IPS-NIHi7 (cell line): ENCODE results near the gene ATP6V1D.
"Not testable (repeated sequence)": the region's sequence is repeated elsewhere in the genome, so short reads cannot be mapped to it uniquely, and the experiment has no call there.

Experiments used
- DNase-seq: peaks from one replicate; pipeline ENCODE4 v3.0.0; 2012; ENCODE audit warnings: mixed read lengths; ENCODE audit errors: extremely low spot score

The ATP6V1D gene

GRCh38 chr14:67359775-67360469 is at the start of gene ATP6V1D, which contains the start of gene EIF2S1:
Gene ATP6V1D, minus strand, starts transcription at chr14:67359804. Its CDS starts 106 bp downstream, at chr14:67359698.
Gene EIF2S1, plus strand, starts transcription at chr14:67360328. Its CDS starts 4,440 bp downstream, at chr14:67364768.
- DNase-seq: peak; percentile 98

- DNase-seq: not testable (repeated sequence)
Observed at GRCh38 chr14:67408122-67408801, 48.7 kb upstream of the ATP6V1D start.

GRCh38 chr14:67405771-67406170 is 46.2 kb upstream of the ATP6V1D start:
- DNase-seq: no peak

- no peak for DNase-seq
Observed at GRCh38 chr14:67400434-67400833, 40.8 kb upstream of the ATP6V1D start.

GRCh38 chr14:67397536-67397935 is 37.9 kb upstream of the ATP6V1D start:
- DNase-seq: no peak

GRCh38 chr14:67396381-67396970 is 36.9 kb upstream of the ATP6V1D start:
- DNase-seq: no peak

- no peak for DNase-seq
Observed at GRCh38 chr14:67395876-67396189, 36.2 kb upstream of the ATP6V1D start.

GRCh38 chr14:67395086-67395875 is 35.7 kb upstream of the ATP6V1D start:
- no peak for DNase-seq

- no peak for DNase-seq
Observed at GRCh38 chr14:67393689-67394088, 34.1 kb upstream of the ATP6V1D start.

- no peak for DNase-seq
Observed at GRCh38 chr14:67392800-67393199, 33.2 kb upstream of the ATP6V1D start.

GRCh38 chr14:67392123-67392522 is 32.5 kb upstream of the ATP6V1D start:
- no peak for DNase-seq

GRCh38 chr14:67391268-67391667 is 31.7 kb upstream of the ATP6V1D start:
- no peak for DNase-seq

GRCh38 chr14:67389811-67390534 is 30.4 kb upstream of the ATP6V1D start:
- no peak for DNase-seq

- DNase-seq: no peak
Observed at GRCh38 chr14:67389275-67389674, 29.7 kb upstream of the ATP6V1D start.

GRCh38 chr14:67387195-67387594 is 27.6 kb upstream of the ATP6V1D start:
- no peak for DNase-seq

- DNase-seq: no peak
Observed at GRCh38 chr14:67385618-67386017, 26.0 kb upstream of the ATP6V1D start.

- DNase-seq: no peak
Observed at GRCh38 chr14:67385120-67385519, 25.5 kb upstream of the ATP6V1D start.

- DNase-seq: no peak
Observed at GRCh38 chr14:67377916-67378315, 18.3 kb upstream of the ATP6V1D start.

GRCh38 chr14:67373347-67373746 is 13.7 kb upstream of the ATP6V1D start:
- no peak for DNase-seq

- no peak for DNase-seq
Observed at GRCh38 chr14:67372833-67373232, 13.2 kb upstream of the ATP6V1D start.
